HG03060 (cell line): ENCODE data around the gene RASD2.

Source experiments
- ATAC-seq: cut with Tn5 transposase; IDR thresholded peaks from one replicate; pipeline ENCODE4 v1.9.1; 2021; ENCODE audit warnings: low read depth, moderate number of reproducible peaks; ENCODE audit not compliant: unreplicated experiment

The RASD2 gene

GRCh38 chr22:35578836-35579575 is 38.4 kb downstream of the RASD2 start:
- ATAC-seq = no peak

DNA sequence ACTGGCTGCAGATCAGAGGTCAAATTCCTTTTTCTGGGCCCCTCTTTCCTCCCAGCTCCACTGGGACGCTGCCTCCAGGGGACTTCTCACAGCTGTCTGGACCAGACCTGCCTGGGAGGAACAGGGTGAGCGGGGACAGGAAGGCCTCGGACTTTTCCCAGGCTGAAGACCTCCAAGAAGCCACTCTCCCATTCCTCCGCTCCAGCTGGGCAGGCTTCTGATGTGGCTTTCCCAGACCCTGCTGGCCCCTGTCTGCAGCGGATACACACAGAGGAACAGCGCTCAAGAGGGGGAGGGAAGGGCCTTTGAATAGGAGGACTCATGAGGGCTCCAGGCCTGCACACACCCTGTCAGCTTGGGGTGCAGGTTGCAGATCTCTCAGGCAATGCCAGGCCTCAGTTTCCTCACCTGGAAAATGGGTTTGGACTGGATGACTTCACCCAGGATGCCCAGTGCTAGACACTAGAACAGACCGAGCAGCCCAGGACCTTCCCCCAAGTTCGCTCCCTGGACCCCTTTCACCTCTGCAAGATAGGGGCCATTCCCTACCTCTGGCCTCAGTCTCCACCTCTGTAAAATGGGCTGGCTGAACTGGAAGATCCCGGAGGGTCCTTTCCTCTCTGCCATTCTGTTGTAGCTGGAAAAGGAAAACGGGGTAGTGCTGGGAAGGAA is 39.9 kb downstream of the RASD2 start:
- ATAC-seq = no peak

DNA sequence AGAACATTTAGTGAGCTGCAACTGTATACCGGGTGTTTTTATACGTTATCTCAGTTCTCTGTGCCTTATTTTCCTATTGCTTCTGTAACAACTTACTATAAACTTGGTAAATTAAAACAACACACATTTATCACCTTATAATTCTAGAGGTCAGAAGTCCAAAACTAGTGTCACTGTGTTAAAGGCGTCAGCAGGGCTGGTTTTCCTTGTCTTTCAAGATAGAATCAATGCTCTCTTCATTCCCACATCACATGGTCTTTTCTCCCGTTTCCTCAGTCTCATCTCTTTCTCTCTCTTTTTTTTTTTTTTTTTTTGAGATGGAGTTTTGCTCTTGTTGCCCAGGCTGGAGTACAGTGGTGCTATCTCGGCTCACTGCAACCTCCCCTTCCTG is 40.4 kb downstream of the RASD2 start:
- ATAC-seq = no peak

- ATAC-seq = no peak
These were observed 41.7 kb downstream of the RASD2 start for GRCh38 chr22:35582218-35582860.

- no peak for ATAC-seq
These were observed 42.4 kb downstream of the RASD2 start for GRCh38 chr22:35582861-35583670.

DNA sequence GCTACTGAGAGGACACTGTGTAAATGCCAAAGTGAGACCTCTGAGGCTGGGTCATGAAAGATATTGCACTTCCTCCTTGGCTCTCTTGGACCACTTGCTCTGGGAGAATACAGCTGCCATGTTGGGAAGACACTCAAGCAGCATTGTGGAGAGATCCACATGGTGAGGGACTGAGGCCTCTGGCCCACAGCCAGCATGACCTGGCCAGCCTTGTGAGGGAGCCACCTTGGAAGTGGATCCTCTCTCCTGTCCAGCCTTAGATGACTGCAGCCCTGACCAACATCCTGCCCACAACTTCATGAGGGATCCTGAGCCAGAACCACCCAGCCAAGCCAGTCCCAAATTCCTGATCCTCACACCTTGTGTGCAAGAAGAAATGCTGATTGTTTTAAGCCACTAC is 46.1 kb downstream of the RASD2 start:
- ATAC-seq = no peak

- ATAC-seq = no peak
These were observed 46.8 kb downstream of the RASD2 start for GRCh38 chr22:35587447-35587870.

- no peak for ATAC-seq
These were observed 47.3 kb downstream of the RASD2 start for GRCh38 chr22:35587896-35588295.

GRCh38 chr22:35589071-35589755 is 48.6 kb downstream of the RASD2 start:
- ATAC-seq = no peak

DNA sequence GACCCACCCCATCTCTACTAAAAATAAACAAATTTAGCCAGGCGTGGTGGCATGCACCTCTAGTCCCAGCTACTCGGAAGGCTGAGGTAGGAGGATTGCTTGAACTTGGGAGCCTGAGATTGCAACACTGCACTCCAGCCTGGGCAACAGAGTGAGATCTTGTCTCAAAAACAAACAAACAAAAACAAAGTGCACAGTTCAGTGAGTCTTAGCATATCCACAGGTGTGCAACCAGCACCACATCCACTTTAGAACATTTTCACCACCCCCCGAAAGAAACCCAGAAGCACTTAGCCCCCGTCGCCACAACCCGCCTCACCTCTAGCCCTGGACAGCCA is 49.1 kb downstream of the RASD2 start:
- no peak for ATAC-seq

DNA sequence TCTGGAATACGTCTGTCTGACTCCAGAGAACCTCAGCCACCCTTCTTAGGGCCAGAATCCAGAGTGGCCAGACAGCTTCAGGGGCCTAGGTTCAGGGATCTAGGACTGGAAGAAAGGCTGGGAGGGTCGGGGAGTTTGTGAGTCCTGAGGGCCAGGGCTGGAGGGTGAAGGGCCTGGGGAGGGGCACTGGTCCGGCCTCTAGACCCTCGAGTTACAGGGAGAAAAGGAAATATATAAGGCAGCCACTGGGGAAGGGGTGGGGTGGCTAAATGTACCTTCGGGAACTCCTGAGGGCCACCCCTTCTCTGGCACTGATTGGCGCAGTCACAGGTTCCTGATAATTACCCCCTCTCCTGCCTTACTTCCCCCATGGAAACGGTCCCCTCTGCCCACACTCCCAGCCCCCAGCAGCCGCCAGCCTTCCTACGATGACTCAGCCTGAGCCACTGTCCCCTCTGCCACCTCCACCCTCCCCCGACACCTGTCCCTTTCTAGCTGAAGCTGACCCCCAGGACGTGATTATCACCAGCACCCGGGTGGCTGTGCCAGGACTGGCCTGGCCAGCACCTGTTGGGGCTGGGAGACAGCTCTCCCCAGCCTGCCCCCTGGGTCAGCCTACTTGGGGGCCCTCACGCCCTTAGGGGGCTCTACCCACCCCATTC is 50.1 kb downstream of the RASD2 start:
- no peak for ATAC-seq

- no peak for ATAC-seq
These were observed 51.2 kb downstream of the RASD2 start for GRCh38 chr22:35591714-35592417.

DNA sequence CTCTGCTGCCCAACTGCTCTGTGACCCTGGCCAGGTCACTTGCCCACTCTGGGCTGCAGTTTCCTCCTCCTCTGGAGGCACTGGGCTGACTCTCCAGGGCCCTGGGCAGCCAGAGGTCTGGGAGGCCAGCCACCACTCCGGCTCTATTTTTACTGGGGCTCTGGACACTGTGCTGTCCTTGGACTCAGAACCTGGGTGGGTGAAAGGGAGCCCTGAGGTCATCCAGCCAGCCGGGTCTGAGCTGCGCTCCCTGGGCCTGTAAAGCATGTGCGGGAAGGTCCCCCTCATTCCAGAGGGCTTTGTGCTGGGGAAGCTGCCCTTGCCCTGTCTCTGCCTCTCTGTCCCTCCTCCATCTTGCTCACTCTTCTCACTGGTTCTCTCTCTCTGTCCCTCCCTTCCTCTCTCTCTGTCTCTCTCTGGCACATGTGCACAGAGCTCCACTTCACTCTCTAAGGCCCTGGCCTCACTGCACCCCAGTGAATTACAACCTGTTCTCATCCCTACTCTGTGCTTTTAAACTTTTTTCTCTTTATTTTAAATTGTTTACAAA is 51.9 kb downstream of the RASD2 start:
- ATAC-seq = no peak

DNA sequence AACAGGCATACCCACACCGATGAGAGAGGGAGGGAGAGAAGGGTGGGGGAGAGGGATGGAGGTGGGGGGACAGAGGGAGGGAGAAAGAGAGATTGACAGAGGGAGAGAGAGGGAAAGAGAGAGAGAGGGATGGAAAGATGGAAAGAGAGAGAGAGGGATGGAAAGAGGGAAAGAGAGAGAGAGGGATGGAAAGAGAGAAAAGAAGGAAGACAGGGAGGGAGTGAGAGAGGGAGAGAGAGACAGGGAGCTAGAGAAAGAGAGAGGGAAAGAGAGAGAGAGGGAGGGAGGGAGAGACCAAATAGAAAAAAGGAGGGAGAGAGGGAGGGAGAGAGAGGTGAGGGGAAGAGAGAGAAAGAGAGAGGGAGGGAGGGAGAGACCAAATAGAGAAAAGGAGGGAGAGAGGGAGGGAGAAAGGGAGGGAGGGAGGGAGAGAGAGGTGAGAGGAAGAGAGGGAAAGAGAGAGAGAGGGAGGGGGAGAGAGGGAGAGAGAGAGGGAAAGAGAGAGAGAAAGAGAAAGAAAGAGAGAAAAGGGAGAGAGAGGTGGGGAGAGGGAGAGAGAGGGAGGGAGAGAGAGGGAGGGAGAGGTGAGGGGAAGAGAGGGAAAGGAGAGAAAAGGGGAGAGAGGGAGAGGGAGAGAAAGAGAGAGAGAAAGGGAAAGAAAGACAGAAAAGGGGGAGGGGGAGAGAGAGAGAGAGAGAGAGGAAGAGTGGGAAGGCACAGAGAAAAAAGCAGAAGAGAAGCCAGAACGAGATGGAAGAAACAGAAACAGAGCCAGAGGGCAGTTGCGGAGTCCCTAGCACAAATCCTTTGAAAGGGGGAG is 52.6 kb downstream of the RASD2 start:
- no peak for ATAC-seq

DNA sequence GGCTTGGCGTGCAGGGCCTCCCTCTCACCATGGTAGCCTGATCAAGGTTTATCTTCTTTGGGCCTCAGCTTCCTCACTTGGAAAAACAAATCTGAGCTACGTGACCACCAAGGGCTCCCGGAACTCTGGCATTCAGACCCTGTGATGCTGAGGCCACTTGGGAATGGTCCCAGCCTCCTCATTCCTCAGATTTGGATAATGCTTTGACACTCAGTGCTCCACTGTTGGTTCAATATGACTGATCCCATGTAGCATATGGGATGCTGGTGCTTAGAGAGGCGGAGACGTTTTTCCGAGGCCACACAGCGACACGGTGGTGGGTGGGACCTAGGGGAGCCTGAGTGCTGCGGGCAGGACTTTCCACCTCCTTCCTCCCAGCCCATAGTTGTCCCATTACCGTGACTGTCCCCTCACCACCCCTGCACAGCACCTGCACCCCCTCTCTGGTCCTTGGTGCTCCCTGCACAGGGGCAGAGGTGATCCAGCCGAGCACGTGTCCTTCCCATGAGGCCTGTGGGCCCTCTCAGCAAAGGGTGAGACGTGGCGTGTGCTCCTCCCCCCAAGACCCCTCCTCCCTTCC is 53.4 kb downstream of the RASD2 start:
- ATAC-seq = no peak

GRCh38 chr22:35594686-35595085 is 54.1 kb downstream of the RASD2 start:
- ATAC-seq = no peak

GRCh38 chr22:35596821-35597220 is 56.2 kb downstream of the RASD2 start:
- ATAC-seq = no peak
